ENCODE data around the gene TOR1AIP1. TPM values are rescaled to one million over a fixed set of nuclear protein-coding genes. Genes with fewer than 3 reads are reported as not detected.

TOR1AIP1 gene
- total and polyA plus RNA-seq, 2 of the 4 experiments (the other 2 are of a cell fraction): 20.7 to 64.5 TPM

DNA sequence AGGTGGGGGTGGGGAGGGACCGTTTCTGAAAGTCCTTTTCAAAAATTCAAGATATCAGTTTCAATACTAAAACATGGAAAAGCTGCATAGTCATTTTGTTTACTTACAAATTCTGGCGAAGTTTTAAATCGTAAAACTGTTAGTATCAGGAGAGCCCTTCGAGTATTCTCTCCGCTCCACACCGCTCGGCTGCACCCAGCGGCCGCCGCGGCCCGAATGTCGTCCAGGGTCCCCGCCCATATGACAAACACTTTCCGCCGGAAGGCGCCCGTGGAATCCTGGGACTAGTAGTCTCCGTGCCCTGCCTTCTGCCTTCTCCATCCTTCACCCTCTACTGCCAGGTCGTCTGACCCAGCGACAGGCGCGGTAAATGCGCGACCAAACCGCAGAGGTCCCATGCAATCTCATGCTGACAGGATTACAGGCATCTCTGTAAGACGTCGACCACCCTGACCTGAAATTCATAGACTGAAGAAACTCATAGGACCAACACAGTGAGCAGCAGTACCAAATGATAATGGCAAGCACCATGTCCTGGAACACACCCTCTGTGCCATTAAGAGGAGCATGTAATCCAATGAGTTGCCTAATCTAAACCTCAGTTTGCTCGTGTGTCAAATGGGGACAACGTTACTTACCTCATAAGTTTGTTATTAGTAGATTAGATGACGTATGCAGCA is 4.4 kb upstream of the TOR1AIP1 start, which contains the start of gene TOR1AIP2 (continued):
- TF ChIP-seq, protein P1, sequence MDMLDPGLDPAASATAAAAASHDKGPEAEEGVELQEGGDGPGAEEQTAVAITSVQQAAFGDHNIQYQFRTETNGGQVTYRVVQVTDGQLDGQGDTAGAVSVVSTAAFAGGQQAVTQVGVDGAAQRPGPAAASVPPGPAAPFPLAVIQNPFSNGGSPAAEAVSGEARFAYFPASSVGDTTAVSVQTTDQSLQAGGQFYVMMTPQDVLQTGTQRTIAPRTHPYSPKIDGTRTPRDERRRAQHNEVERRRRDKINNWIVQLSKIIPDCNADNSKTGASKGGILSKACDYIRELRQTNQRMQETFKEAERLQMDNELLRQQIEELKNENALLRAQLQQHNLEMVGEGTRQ (IDR thresholded peaks at IDR 0.05; ENCODE audit: low read depth, low read length): peak; percentile 45; the same call in 1 of the 2 replicates
- no peak for TF ChIP-seq CHD1 (IDR thresholded peaks at IDR 0.05; ENCODE audit: low read depth, low read length)

DNA sequence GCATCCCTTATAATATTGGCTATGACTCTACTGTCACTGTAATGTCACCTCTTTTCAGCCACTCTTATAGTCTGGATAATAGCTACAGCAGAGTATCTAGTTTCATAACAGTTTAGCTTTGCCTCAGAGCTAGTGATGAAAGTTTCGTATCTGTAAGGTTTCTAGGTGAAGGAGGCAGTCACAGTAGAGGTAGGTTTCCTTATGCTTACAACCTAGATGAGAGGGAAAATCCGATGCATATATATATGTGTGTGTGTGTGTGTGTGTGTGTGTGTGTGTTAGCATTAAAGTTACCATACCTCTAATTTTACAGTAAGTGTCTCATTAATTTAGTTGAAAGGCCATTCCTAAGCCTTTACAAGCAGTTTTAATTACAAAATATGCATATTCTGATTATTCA is 2.3 kb upstream of the TOR1AIP1 start:
- Histone ChIP-seq H4K20me1 (ENCODE audit: insufficient read depth, low read length) (peaks cover 23% of the 10 kb centered on the region), H3K4me3 (ENCODE audit: insufficient read depth, low read depth, low read length) (no peak overlapping the region), H2BK120ac (ENCODE audit: low read depth, low read length) (no peak overlapping the region), H3K56ac (ENCODE audit: extremely low read depth, insufficient read depth, low read length) (no peak overlapping the region), H3K4ac (ENCODE audit: low read depth, low read length) (no peak overlapping the region), H3K27me3 (ENCODE audit: control insufficient read depth, insufficient read depth, low read length) (no peaks in the 10 kb centered on the region), H2AK5ac (ENCODE audit: low read depth, low read length) (no peak overlapping the region), H3K14ac (replicated peaks; ENCODE audit: low read depth, low read length) (no peak overlapping the region), H4K91ac (ENCODE audit: insufficient read depth, low read depth, low read length) (no peak overlapping the region), H2BK20ac (ENCODE audit: low read depth, low read length) (no peak overlapping the region), H3K9me1 (ENCODE audit: insufficient read depth, low read length) (peaks cover 4% of the 10 kb centered on the region), H2BK15ac (ENCODE audit: low read depth, low read length) (no peak overlapping the region), H4K5ac (ENCODE audit: low read depth, low read length) (no peak overlapping the region), H4K8ac (ENCODE audit: low read depth in 2 of 2, low read length in 2 of 2) (no peak overlapping the region), H3K4me1 (ENCODE audit: control insufficient read depth, insufficient read depth, low read length) (no peaks in the 10 kb centered on the region), H3K79me1 (ENCODE audit: low read depth in 1 of 2, low read length in 2 of 2) (peaks cover 8 to 39% of the 10 kb centered on the region in 2 experiments; a peak in 3 of 4 replicates), H2BK5ac (ENCODE audit: low read depth, low read length, poor library complexity, severe bottlenecking) (no peak overlapping the region), H3K9me3 (ENCODE audit: control insufficient read depth, insufficient read depth, low read length) (no peaks in the 10 kb centered on the region), H3K18ac (ENCODE audit: low read depth, low read length) (no peak overlapping the region), H3K36me3 (ENCODE audit: control insufficient read depth, insufficient read depth, low read length) (peaks cover 1% of the 10 kb centered on the region; the same call in 1 of the 2 replicates), H3K23ac (ENCODE audit: low read depth, low read length) (no peak overlapping the region), H3K27ac (ENCODE audit: insufficient read depth, low read length) (no peak overlapping the region), H3K4me2 (ENCODE audit: low read depth, low read length) (no peak overlapping the region), H3K9ac (ENCODE audit: low read depth, low read length) (no peak overlapping the region), H2AFZ (replicated peaks; ENCODE audit: low read length, poor library complexity) (no peak overlapping the region), H2AK9ac (replicated peaks; ENCODE audit: low read depth, low read length, poor library complexity) (no peak overlapping the region)
- DNase-seq (no peak), ATAC-seq (ENCODE audit: low read depth) (no peak)
- in situ Hi-C loops (cut with MboI; ENCODE audit: low sequenced_read_pairs) (loop anchor here (10.0 kb wide), 1 partner anchor 305 kb away; no protein-coding TSS in a partner anchor), intact Hi-C loops (cut with micrococcal nuclease) (loop anchor here (5.0 to 10.0 kb wide), 4 partner anchors 73 to 595 kb away; partner anchors contain the start of gene CEP350), dilution Hi-C loops (cut with HindIII; ENCODE audit: low sequenced_read_pairs, unreplicated experiment) (no loop called here)
- POLR2A ChIA-PET (ENCODE audit: unreplicated experiment): no interaction called here
- BruUV-seq (replicated peaks): no TSS peak
- CTCF ChIA-PET: interaction anchor here (1.9 kb wide), 1 partner anchor 12 kb away, joined by 5 read pairs; no protein-coding TSS in a partner anchor
- TF ChIP-seq NFE2L2 (IDR thresholded peaks at IDR 0.05; ENCODE audit: low read depth, low read length): no peak
- no peak for TF ChIP-seq MAFK (IDR thresholded peaks at IDR 0.05; ENCODE audit: low read depth, low read length)
- TF ChIP-seq CHD1 (IDR thresholded peaks at IDR 0.05; ENCODE audit: low read depth, low read length): no peak
- TF ChIP-seq SMC3 (IDR thresholded peaks at IDR 0.05; ENCODE audit: low read depth, low read length): no peak
- TF ChIP-seq MAZ (IDR thresholded peaks at IDR 0.05; ENCODE audit: borderline replicate concordance, low read depth, low read length): no peak
- TF ChIP-seq RAD21 (IDR thresholded peaks at IDR 0.05; ENCODE audit: low read length): no peak
- no peak for TF ChIP-seq FOS (IDR thresholded peaks at IDR 0.05; ENCODE audit: low read depth, low read length)
- TF ChIP-seq RCOR1 (IDR thresholded peaks at IDR 0.05; ENCODE audit: insufficient replicate concordance, low read length): no peak
- no peak for TF ChIP-seq MXI1 (IDR thresholded peaks at IDR 0.05; ENCODE audit: borderline replicate concordance, low read depth, low read length)
- TF ChIP-seq BHLHE40 (IDR thresholded peaks at IDR 0.05; ENCODE audit: low read depth, low read length): no peak
- TF ChIP-seq RFX5 (IDR thresholded peaks at IDR 0.05; ENCODE audit: low read depth, low read length): no peak
- TF ChIP-seq CEBPB (IDR thresholded peaks at IDR 0.05; ENCODE audit: low read depth, low read length): no peak
- TF ChIP-seq, protein P2, sequence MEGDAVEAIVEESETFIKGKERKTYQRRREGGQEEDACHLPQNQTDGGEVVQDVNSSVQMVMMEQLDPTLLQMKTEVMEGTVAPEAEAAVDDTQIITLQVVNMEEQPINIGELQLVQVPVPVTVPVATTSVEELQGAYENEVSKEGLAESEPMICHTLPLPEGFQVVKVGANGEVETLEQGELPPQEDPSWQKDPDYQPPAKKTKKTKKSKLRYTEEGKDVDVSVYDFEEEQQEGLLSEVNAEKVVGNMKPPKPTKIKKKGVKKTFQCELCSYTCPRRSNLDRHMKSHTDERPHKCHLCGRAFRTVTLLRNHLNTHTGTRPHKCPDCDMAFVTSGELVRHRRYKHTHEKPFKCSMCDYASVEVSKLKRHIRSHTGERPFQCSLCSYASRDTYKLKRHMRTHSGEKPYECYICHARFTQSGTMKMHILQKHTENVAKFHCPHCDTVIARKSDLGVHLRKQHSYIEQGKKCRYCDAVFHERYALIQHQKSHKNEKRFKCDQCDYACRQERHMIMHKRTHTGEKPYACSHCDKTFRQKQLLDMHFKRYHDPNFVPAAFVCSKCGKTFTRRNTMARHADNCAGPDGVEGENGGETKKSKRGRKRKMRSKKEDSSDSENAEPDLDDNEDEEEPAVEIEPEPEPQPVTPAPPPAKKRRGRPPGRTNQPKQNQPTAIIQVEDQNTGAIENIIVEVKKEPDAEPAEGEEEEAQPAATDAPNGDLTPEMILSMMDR (conservative IDR thresholded peaks at IDR 0.05; ENCODE audit: low read depth, low read length): no peak
- WGBS, 2 experiments (ENCODE audit: extremely low coverage in 2 of 2, insufficient read length in 1 of 2): no CpG with 5 or more reads among the region's 2 CpGs

Measured in IMR-90 (cell line).